Right lobe of liver (tissue), 6 donors: ENCODE results near the gene VEZT. TPM values are rescaled to one million over a fixed set of nuclear protein-coding genes. Genes with fewer than 3 reads are reported as not detected.

Experiments
- ATAC-seq, 4 donors: fragments of 200-7000 bp; cut with Tn5 transposase; one replicate each; pipeline ENCODE4 v1.9.1; 2020; ENCODE audit warnings: mild to moderate bottlenecking in 4 of 4, moderate library complexity in 4 of 4
- DNase-seq, 3 donors: peaks; one replicate each; pipeline ENCODE4 v3.0.0-alpha.2; 2020
- H3K27ac ChIP-seq, 3 donors: fragments of 200-600 bp; one replicate each; pipeline ENCODE4 v1.8.0; 2022
- H3K27me3 ChIP-seq, 2 donors: fragments of 200-600 bp; one replicate each; pipeline ENCODE4 v1.8.0; 2022
- H3K36me3 ChIP-seq, 4 donors: fragments of 200-600 bp; sonication (generic) in 1 of 4; one replicate each; pipeline versions ENCODE4 v1.5.1 to v1.8.0; 2017 to 2022; ENCODE audit warnings: control low read depth in 1 of 4
- H3K4me1 ChIP-seq, 4 donors: fragments of 200-600 bp; sonication (generic) in 1 of 4; one replicate each; pipeline versions ENCODE4 v1.5.1 to v1.8.0; 2017 to 2022; ENCODE audit warnings: control low read depth in 1 of 4
- H3K4me3 ChIP-seq, 3 donors: fragments of 200-600 bp; one replicate each; pipeline ENCODE4 v1.8.0; 2022
- H3K9me3 ChIP-seq, 4 donors: fragments of 200-600 bp; sonication (generic) in 1 of 4; one replicate each; pipeline versions ENCODE4 v1.5.1 to v1.8.0; 2017 to 2022; ENCODE audit warnings: control low read depth in 1 of 4
- CTCF ChIP-seq, 4 donors: fragments of 200-600 bp in 3 of 4; fragments of 450-650 bp in 1 of 4; IDR thresholded peaks; one replicate each; pipeline versions ENCODE4 v1.5.1 to v1.8.0; 2016 to 2022; ENCODE audit warnings: antibody characterized with exemption in 4 of 4, mild to moderate bottlenecking in 2 of 4
- POLR2A ChIP-seq: fragments of 450-650 bp; IDR thresholded peaks from one replicate; pipeline ENCODE4 v1.6.1; 2017; ENCODE audit warnings: antibody characterized with exemption, mild to moderate bottlenecking
- WGBS: methylation state at CpG from one replicate; pipeline ENCODE4 v1.1.6; 2018; ENCODE audit warnings: low coverage, low lambda C conversion rate; ENCODE audit not compliant: insufficient coverage; ENCODE audit errors: missing lambda C conversion rate; 5-methylcytosine and 5-hydroxymethylcytosine counted together
- intact Hi-C, 2 donors: fragments of 100-400 bp; cut with DNase I; formaldehyde crosslinking; loops; one replicate each; pipeline versions ENCODE4 v1.11.2 to v1.14.1; 2022
- total RNA-seq, 6 experiments: library from RNA; depleted of rRNA in 2 of 6; stranded (reverse); fragments of >200 nt in 2 of 6; fragmentation: NEBNext Ultra II Directional in 3 of 6; extraction: Animal tissue kit (Norgen Biotek cat#: 25700) in 3 of 6; gene quantifications; one replicate each; pipeline versions ENCODE4 v1.1.0 to v1.2.4, GENCODE V29; 2016 to 2023
- donor health status: DM: no; HTN: yes; CAD: no.
- donor health status: DM: no; HTN: no; CAD: no.
- donor health status: DM: no; HTN: no; CAD: no.
- donor health status: DM: no; HTN: yes; CAD: no.
- donor health status: DM: no; HTN: yes; CAD: no.

Gene VEZT
- total RNA-seq, 6 experiments from 2014 or later = 23.5 to 34.2 (median 28.9) TPM

- WGBS = 80% methylated on average over 6 of the region's 6 CpGs
- H3K36me3 ChIP-seq = peaks cover 0 to 15% (median 4%) of the 10 kb centered on the region in 4 donors
- ATAC-seq = peak in 1 of 4 donors; percentile 33
Observed at GRCh38 chr12:95282266-95282665, 64.7 kb downstream of the VEZT start.

GRCh38 chr12:95283371-95283770 lies 65.8 kb downstream of the VEZT start:
- WGBS = 93% methylated on average over 1 of the region's 1 CpG
- Histone ChIP-seq H3K27ac (no peak overlapping the region), H3K9me3 (no peaks in the 10 kb centered on the region), H3K4me1 (no peaks in the 10 kb centered on the region), H3K27me3 (no peaks in the 10 kb centered on the region), H3K36me3 (peaks cover 0 to 15% (median 8%) of the 10 kb centered on the region in 4 donors), H3K4me3 (no peak overlapping the region)
- ATAC-seq (no peak), DNase-seq (no peak)
- intact Hi-C loops = no loop called here
- TF ChIP-seq POLR2A = no peak
- no peak for TF ChIP-seq CTCF (IDR thresholded peaks at IDR 0.05)

More at GRCh38 chr12:95282266-95282665, 64.7 kb downstream of the VEZT start:
- no peak for DNase-seq
- TF ChIP-seq CTCF (IDR thresholded peaks at IDR 0.05) (no peak), POLR2A (no peak)
- Histone ChIP-seq H3K27ac (no peak overlapping the region), H3K4me1 (no peaks in the 10 kb centered on the region), H3K27me3 (no peaks in the 10 kb centered on the region), H3K9me3 (no peaks in the 10 kb centered on the region), H3K4me3 (no peak overlapping the region)
- intact Hi-C loops = no loop called here

GRCh38 chr12:95286713-95287112 lies 69.1 kb downstream of the VEZT start:
- no peak for ATAC-seq
- no peak for TF ChIP-seq CTCF (IDR thresholded peaks at IDR 0.05)
- TF ChIP-seq POLR2A = no peak
- WGBS = 85% methylated on average over 3 of the region's 3 CpGs
- DNase-seq = no peak
- H3K4me3 ChIP-seq = no peak overlapping the region
- H3K9me3 ChIP-seq = no peaks in the 10 kb centered on the region
- intact Hi-C loops = no loop called here
- no peak overlapping the region for H3K27ac ChIP-seq
- no peaks in the 10 kb centered on the region for H3K4me1 ChIP-seq
- no peaks in the 10 kb centered on the region for H3K27me3 ChIP-seq
- peaks cover 0 to 15% (median 8%) of the 10 kb centered on the region in 4 donors for H3K36me3 ChIP-seq

GRCh38 chr12:95291501-95291900 lies 73.9 kb downstream of the VEZT start:
- no peak overlapping the region for H3K27ac ChIP-seq
- no peaks in the 10 kb centered on the region for H3K27me3 ChIP-seq
- H3K36me3 ChIP-seq = peaks cover 0 to 23% (median 10%) of the 10 kb centered on the region in 4 donors
- H3K4me3 ChIP-seq = no peak overlapping the region
- H3K9me3 ChIP-seq = no peaks in the 10 kb centered on the region
- TF ChIP-seq CTCF (IDR thresholded peaks at IDR 0.05) (no peak), POLR2A (no peak)
- DNase-seq = no peak
- no peak for ATAC-seq
- 100% methylated on average over 1 of the region's 2 CpGs for WGBS
- H3K4me1 ChIP-seq = no peaks in the 10 kb centered on the region
- intact Hi-C loops = no loop called here

GRCh38 chr12:95298916-95299315 lies 81.3 kb downstream of the VEZT start:
- no peaks in the 10 kb centered on the region for H3K9me3 ChIP-seq
- TF ChIP-seq CTCF (IDR thresholded peaks at IDR 0.05) = no peak
- no peak for TF ChIP-seq POLR2A
- no peak overlapping the region for H3K4me3 ChIP-seq
- ATAC-seq (no peak), DNase-seq (no peak)
- H3K36me3 ChIP-seq = peaks cover 0 to 31% (median 15%) of the 10 kb centered on the region in 4 donors
- H3K27ac ChIP-seq = no peak overlapping the region
- WGBS = 82% methylated on average over 5 of the region's 5 CpGs
- intact Hi-C loops = no loop called here
- no peaks in the 10 kb centered on the region for H3K4me1 ChIP-seq
- no peaks in the 10 kb centered on the region for H3K27me3 ChIP-seq
